Measurements from ENCODE around the gene EXOC8. TPM values are rescaled to one million over a fixed set of nuclear protein-coding genes. Genes with fewer than 3 reads are reported as not detected.

EXOC8 gene
- total and polyA plus RNA-seq, 2 of the 8 experiments (the other 6 are each of a cell fraction or from before 2014, with no cell fraction given): 2.0 to 9.8 TPM

DNA sequence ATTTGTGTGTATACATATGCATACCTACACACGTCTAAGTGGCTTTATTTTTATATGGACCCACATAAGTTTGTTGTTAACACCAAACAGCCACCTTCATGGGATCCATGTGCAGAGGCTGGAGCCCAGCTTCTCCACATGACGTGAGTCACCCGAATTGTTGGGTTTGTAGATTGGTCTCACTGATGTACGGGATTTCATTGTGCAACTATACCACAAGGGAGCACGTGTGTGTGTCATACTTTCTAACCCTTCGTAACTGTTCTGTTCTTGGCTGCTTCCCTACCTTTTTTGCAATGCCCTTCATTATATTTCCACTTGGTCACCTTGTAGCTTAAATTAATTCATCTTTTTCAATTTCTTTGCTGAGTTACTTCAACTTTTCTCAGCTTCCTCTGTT lies 21.5 kb upstream of the EXOC8 start:
- no peak overlapping the region for H4K5ac ChIP-seq (ENCODE audit: insufficient read length, low read depth, low read length)
- H3K27me3 ChIP-seq (replicated peaks in 1 of 4; ENCODE audit: control insufficient read depth in 3 of 4, extremely low read depth in 1 of 4, insufficient read depth in 3 of 4, low read length in 3 of 4): no peaks in the 10 kb centered on the region
- 91% methylated on average over 6 of the region's 6 CpGs; no CpG with 5 or more reads in 1 of the 2 experiments for WGBS, 2 experiments (ENCODE audit: extremely low coverage in 1 of 2, insufficient coverage in 1 of 2, insufficient read length in 1 of 2, insufficient replicate concordance in 2 of 2, low coverage in 1 of 2, low lambda C conversion rate in 2 of 2, missing lambda C conversion rate in 1 of 2)
- H3K14ac ChIP-seq (ENCODE audit: insufficient read length): no peak overlapping the region
- no peaks in the 10 kb centered on the region for H3K79me1 ChIP-seq (ENCODE audit: low read depth, low read length)
- no peak overlapping the region for H2BK15ac ChIP-seq (ENCODE audit: low read length)
- H3K4me3 ChIP-seq (ENCODE audit: extremely low read depth in 1 of 4, insufficient read depth in 2 of 4, low read depth in 3 of 4, low read length in 4 of 4): no peak overlapping the region
- no peak overlapping the region for H2BK20ac ChIP-seq (ENCODE audit: low read length)
- H2AFZ ChIP-seq (ENCODE audit: low read length): no peak overlapping the region
- H3K27ac ChIP-seq (ENCODE audit: low read depth, low read length): no peak overlapping the region
- H4K8ac ChIP-seq (ENCODE audit: extremely low read depth, insufficient read depth, low read length): no peak overlapping the region
- H3K23ac ChIP-seq (ENCODE audit: insufficient read length): no peak overlapping the region
- H2BK12ac ChIP-seq (ENCODE audit: low read depth, low read length): no peak overlapping the region
- H2BK5ac ChIP-seq (ENCODE audit: low read depth, low read length): no peak overlapping the region
- H3K4me2 ChIP-seq (ENCODE audit: insufficient read depth in 1 of 2, low read depth in 2 of 2, low read length in 2 of 2): no peak overlapping the region
- no peaks in the 10 kb centered on the region for H3K36me3 ChIP-seq (ENCODE audit: control insufficient read depth in 2 of 4, insufficient read depth in 4 of 4, low read length in 3 of 4)
- no peak overlapping the region for H2BK120ac ChIP-seq (replicated peaks; ENCODE audit: low read depth, low read length)
- no peak overlapping the region for H4K91ac ChIP-seq (replicated peaks; ENCODE audit: insufficient read length, low read length)
- POLR2A ChIA-PET (ENCODE audit: partially characterized antibody): interaction anchor here (0.6 kb wide), 1 partner anchor 107 kb away, joined by 4 read pairs; no protein-coding TSS in a partner anchor
- no peaks in the 10 kb centered on the region for H3K79me2 ChIP-seq (ENCODE audit: control insufficient read depth in 1 of 2, insufficient read depth in 2 of 2, low read length in 2 of 2)
- TF ChIP-seq SIRT6 (IDR thresholded peaks at IDR 0.05; ENCODE audit: low read length): no peak
- TF ChIP-seq SP1 (IDR thresholded peaks at IDR 0.05; ENCODE audit: low read depth, low read length): no peak
- no peak for TF ChIP-seq BACH1 (IDR thresholded peaks at IDR 0.05; ENCODE audit: low read length)
- TF ChIP-seq CEBPB (IDR thresholded peaks at IDR 0.05; ENCODE audit: low read depth, low read length): no peak
- TF ChIP-seq TCF12 (IDR thresholded peaks at IDR 0.05; ENCODE audit: low read depth, low read length): no peak
- TF ChIP-seq, protein P1, sequence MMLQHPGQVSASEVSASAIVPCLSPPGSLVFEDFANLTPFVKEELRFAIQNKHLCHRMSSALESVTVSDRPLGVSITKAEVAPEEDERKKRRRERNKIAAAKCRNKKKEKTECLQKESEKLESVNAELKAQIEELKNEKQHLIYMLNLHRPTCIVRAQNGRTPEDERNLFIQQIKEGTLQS (IDR thresholded peaks at IDR 0.05; ENCODE audit: insufficient read depth, low read depth, low read length): no peak
- no peak for TF ChIP-seq POLR2AphosphoS5 (IDR thresholded peaks at IDR 0.05; ENCODE audit: low read depth, low read length)
- TF ChIP-seq RXRA (IDR thresholded peaks at IDR 0.05; ENCODE audit: insufficient read depth, low read depth, low read length): no peak
- no peak for TF ChIP-seq TBP (IDR thresholded peaks at IDR 0.05; ENCODE audit: low read depth, low read length)
- TF ChIP-seq BCL11A (IDR thresholded peaks at IDR 0.05; ENCODE audit: low read depth in 2 of 2, low read length in 2 of 2): no peak
- TF ChIP-seq TEAD4 (IDR thresholded peaks at IDR 0.05; ENCODE audit: low read depth, low read length): no peak
- TF ChIP-seq EGR1 (IDR thresholded peaks at IDR 0.05; ENCODE audit: borderline replicate concordance, low read depth, low read length): no peak
- FAIRE-seq: no peak
- no peak overlapping the region for H2AK5ac ChIP-seq (ENCODE audit: low read depth, low read length)
- no peak overlapping the region for H3K56ac ChIP-seq (replicated peaks; ENCODE audit: insufficient read length, low read depth, low read length)
- H3K9me3 ChIP-seq (ENCODE audit: insufficient read depth in 2 of 2, low read depth in 1 of 2, low read length in 1 of 2): no peaks in the 10 kb centered on the region
- no peak for DNase-seq (ENCODE audit: low read depth in 1 of 2, low spot score in 2 of 2)
- CTCF ChIA-PET (ENCODE audit: partially characterized antibody): interaction anchor here (0.7 to 2.5 kb wide), 4 partner anchors 13 to 257 kb away, joined by 3 to 9 read pairs (median 4); no protein-coding TSS in a partner anchor
- H3K4me1 ChIP-seq (replicated peaks in 1 of 4; ENCODE audit: control insufficient read depth in 3 of 4, insufficient read depth in 4 of 4, low read length in 3 of 4): no peaks in the 10 kb centered on the region
- no peak overlapping the region for H3K4ac ChIP-seq (replicated peaks; ENCODE audit: insufficient read length, low read depth, low read length)
- no peaks in the 10 kb centered on the region for H4K20me1 ChIP-seq (replicated peaks in 1 of 2; ENCODE audit: control insufficient read depth in 1 of 2, insufficient read depth in 2 of 2, low read length in 2 of 2)
- H3K23me2 ChIP-seq (ENCODE audit: low read depth, low read length): no peaks in the 10 kb centered on the region
- H3K9ac ChIP-seq (replicated peaks in 1 of 4; ENCODE audit: extremely low read depth in 1 of 4, low read depth in 3 of 4, low read length in 3 of 4): no peak overlapping the region
- no peak overlapping the region for H3K18ac ChIP-seq (ENCODE audit: extremely low read depth, low read length)
